ENCODE measurements around the gene KRTAP5-9. TPM values are rescaled to one million over a fixed set of nuclear protein-coding genes. Genes with fewer than 3 reads are reported as not detected.

Gene KRTAP5-9
- total and polyA plus RNA-seq, 9 of the 15 experiments (the other 6 are each of a cell fraction or from before 2014, with no cell fraction given): not detected

DNA sequence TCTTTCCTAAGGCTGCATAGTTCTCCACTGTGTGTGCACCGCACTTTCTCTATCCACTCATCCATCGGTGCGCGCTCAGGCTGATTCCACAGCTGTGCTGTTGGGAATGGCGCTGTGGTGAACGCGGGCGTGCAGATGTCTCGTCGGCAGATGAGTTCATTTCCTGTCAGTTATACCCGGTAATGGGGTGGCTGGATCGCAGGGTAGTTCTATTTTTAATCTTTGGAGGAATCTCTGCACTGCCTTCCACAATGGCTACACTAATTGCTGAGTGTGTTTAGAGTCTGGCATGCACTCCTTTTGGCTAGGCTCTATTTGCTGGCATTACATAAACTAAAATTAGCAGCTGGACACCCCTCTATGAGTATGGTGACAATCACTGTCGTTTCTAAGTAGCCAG lies 49.1 kb upstream of the KRTAP5-9 start:
- BruUV-seq (replicated peaks): no TSS peak
- FAIRE-seq (no peak), DNase-seq (ENCODE audit: extremely low read depth in 1 of 4, low spot score in 3 of 4) (no peak), ATAC-seq (no peak)
- Histone ChIP-seq H3K4me3 (no peak overlapping the region), H3K27me3 (ENCODE audit: control insufficient read depth in 2 of 2, insufficient read depth in 2 of 2, low read length in 2 of 2) (no peaks in the 10 kb centered on the region), H3K36me3 (ENCODE audit: control insufficient read depth, insufficient read depth, low read length) (peaks cover 44% of the 10 kb centered on the region; the same call in 2 of the 3 replicates), H3K9me3 (replicated peaks; ENCODE audit: control insufficient read depth, insufficient read depth, low read depth, low read length) (no peaks in the 10 kb centered on the region), H3K4me2 (ENCODE audit: insufficient read depth, low read length) (no peak overlapping the region), H3K4me1 (replicated peaks in 1 of 2; ENCODE audit: control insufficient read depth in 2 of 2, insufficient read depth in 2 of 2, low read length in 2 of 2) (no peaks in the 10 kb centered on the region), H3K79me2 (ENCODE audit: control insufficient read depth, insufficient read depth, low read length) (no peaks in the 10 kb centered on the region), H4K20me1 (replicated peaks; ENCODE audit: control insufficient read depth, insufficient read depth, low read length) (no peaks in the 10 kb centered on the region), H3K9ac (ENCODE audit: insufficient read depth in 1 of 2, low read depth in 2 of 2, low read length in 2 of 2) (no peak overlapping the region), H3K27ac (ENCODE audit: extremely low read depth, low read depth, low read length) (no peak overlapping the region), H2AFZ (ENCODE audit: low read depth, low read length) (no peak overlapping the region), H3K9me1 (ENCODE audit: control insufficient read depth, insufficient read depth, low read length) (no peaks in the 10 kb centered on the region)
- intact Hi-C loops (cut with micrococcal nuclease): no loop called here
- TF ChIP-seq ZNF121 (CRISPR knock-in tag; conservative IDR thresholded peaks at IDR 0.05) (no peak), RBM39 (optimal IDR thresholded peaks at IDR 0.05; ENCODE audit: low read depth, low read length) (no peak), L3MBTL2 (IDR thresholded peaks at IDR 0.05) (no peak)
- TF ChIP-seq, protein P1, sequence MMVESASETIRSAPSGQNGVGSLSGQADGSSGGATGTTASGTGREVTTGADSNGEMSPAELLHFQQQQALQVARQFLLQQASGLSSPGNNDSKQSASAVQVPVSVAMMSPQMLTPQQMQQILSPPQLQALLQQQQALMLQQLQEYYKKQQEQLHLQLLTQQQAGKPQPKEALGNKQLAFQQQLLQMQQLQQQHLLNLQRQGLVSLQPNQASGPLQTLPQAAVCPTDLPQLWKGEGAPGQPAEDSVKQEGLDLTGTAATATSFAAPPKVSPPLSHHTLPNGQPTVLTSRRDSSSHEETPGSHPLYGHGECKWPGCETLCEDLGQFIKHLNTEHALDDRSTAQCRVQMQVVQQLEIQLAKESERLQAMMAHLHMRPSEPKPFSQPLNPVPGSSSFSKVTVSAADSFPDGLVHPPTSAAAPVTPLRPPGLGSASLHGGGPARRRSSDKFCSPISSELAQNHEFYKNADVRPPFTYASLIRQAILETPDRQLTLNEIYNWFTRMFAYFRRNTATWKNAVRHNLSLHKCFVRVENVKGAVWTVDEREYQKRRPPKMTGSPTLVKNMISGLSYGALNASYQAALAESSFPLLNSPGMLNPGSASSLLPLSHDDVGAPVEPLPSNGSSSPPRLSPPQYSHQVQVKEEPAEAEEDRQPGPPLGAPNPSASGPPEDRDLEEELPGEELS (CRISPR knock-in tag; IDR thresholded peaks at IDR 0.05; ENCODE audit: borderline replicate concordance): no peak
- ChIA-PET CTCF (ENCODE audit: low intra/inter-chr PET ratio) (no interaction called here), POLR2A (no interaction called here)
- in situ Hi-C loops (cut with MboI): no loop called here
- WGBS (ENCODE audit: insufficient coverage, low coverage, missing lambda C conversion rate): 90% methylated on average over 13 of the region's 13 CpGs

DNA sequence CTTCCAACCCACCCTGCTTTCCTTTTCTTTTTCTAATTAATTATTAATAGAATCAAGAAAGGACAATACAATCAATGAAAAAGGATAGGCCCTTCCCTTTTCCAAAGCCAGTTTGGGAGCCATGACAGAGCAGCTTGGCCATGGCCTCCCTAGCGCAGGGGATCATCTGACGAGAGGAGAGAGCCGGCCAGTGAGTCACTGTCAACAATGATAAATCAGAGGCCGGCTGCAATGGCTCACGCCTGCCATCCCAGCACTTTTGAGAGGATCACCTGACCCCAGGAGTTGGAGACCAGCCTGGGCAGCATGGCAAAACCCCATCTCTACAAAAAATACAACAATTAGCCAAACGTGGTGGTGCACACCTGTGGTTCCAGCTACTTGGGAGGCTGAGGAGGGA lies 48.7 kb upstream of the KRTAP5-9 start:
- Histone ChIP-seq H3K9me3 (replicated peaks; ENCODE audit: control insufficient read depth, insufficient read depth, low read depth, low read length) (no peaks in the 10 kb centered on the region), H3K79me2 (ENCODE audit: control insufficient read depth, insufficient read depth, low read length) (no peaks in the 10 kb centered on the region), H3K9ac (ENCODE audit: insufficient read depth in 1 of 2, low read depth in 2 of 2, low read length in 2 of 2) (no peak overlapping the region), H3K36me3 (ENCODE audit: control insufficient read depth, insufficient read depth, low read length) (peaks cover 41% of the 10 kb centered on the region; the same call in 2 of the 3 replicates), H3K9me1 (ENCODE audit: control insufficient read depth, insufficient read depth, low read length) (no peaks in the 10 kb centered on the region), H3K4me1 (replicated peaks in 1 of 2; ENCODE audit: control insufficient read depth in 2 of 2, insufficient read depth in 2 of 2, low read length in 2 of 2) (no peaks in the 10 kb centered on the region), H3K4me2 (ENCODE audit: insufficient read depth, low read length) (no peak overlapping the region), H3K27me3 (ENCODE audit: control insufficient read depth in 2 of 2, insufficient read depth in 2 of 2, low read length in 2 of 2) (no peaks in the 10 kb centered on the region), H3K4me3 (no peak overlapping the region), H4K20me1 (replicated peaks; ENCODE audit: control insufficient read depth, insufficient read depth, low read length) (no peaks in the 10 kb centered on the region), H2AFZ (ENCODE audit: low read depth, low read length) (no peak overlapping the region), H3K27ac (ENCODE audit: extremely low read depth, low read depth, low read length) (no peak overlapping the region)
- 68% methylated on average over 6 of the region's 6 CpGs for WGBS (ENCODE audit: insufficient coverage, low coverage, missing lambda C conversion rate)
- CTCF ChIA-PET (ENCODE audit: low intra/inter-chr PET ratio): no interaction called here
- in situ Hi-C loops (cut with MboI) (no loop called here), intact Hi-C loops (cut with micrococcal nuclease) (no loop called here)
- POLR2A ChIA-PET: no interaction called here
- FAIRE-seq (no peak), DNase-seq (ENCODE audit: extremely low read depth in 1 of 4, low spot score in 3 of 4) (no peak), ATAC-seq (no peak)
- BruUV-seq (replicated peaks): no TSS peak
- TF ChIP-seq MAFF (IDR thresholded peaks at IDR 0.05; ENCODE audit: low read length) (no peak), ELF1 (tag; IDR thresholded peaks at IDR 0.05) (no peak), TAL1 (IDR thresholded peaks at IDR 0.05) (no peak)
- TF ChIP-seq, protein P2, sequence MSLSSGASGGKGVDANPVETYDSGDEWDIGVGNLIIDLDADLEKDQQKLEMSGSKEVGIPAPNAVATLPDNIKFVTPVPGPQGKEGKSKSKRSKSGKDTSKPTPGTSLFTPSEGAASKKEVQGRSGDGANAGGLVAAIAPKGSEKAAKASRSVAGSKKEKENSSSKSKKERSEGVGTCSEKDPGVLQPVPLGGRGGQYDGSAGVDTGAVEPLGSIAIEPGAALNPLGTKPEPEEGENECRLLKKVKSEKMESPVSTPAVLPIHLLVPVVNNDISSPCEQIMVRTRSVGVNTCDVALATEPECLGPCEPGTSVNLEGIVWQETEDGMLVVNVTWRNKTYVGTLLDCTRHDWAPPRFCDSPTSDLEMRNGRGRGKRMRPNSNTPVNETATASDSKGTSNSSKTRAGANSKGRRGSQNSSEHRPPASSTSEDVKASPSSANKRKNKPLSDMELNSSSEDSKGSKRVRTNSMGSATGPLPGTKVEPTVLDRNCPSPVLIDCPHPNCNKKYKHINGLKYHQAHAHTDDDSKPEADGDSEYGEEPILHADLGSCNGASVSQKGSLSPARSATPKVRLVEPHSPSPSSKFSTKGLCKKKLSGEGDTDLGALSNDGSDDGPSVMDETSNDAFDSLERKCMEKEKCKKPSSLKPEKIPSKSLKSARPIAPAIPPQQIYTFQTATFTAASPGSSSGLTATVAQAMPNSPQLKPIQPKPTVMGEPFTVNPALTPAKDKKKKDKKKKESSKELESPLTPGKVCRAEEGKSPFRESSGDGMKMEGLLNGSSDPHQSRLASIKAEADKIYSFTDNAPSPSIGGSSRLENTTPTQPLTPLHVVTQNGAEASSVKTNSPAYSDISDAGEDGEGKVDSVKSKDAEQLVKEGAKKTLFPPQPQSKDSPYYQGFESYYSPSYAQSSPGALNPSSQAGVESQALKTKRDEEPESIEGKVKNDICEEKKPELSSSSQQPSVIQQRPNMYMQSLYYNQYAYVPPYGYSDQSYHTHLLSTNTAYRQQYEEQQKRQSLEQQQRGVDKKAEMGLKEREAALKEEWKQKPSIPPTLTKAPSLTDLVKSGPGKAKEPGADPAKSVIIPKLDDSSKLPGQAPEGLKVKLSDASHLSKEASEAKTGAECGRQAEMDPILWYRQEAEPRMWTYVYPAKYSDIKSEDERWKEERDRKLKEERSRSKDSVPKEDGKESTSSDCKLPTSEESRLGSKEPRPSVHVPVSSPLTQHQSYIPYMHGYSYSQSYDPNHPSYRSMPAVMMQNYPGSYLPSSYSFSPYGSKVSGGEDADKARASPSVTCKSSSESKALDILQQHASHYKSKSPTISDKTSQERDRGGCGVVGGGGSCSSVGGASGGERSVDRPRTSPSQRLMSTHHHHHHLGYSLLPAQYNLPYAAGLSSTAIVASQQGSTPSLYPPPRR (CRISPR knock-in tag; IDR thresholded peaks at IDR 0.05; ENCODE audit: borderline replicate concordance): no peak
- TF ChIP-seq, protein P3, sequence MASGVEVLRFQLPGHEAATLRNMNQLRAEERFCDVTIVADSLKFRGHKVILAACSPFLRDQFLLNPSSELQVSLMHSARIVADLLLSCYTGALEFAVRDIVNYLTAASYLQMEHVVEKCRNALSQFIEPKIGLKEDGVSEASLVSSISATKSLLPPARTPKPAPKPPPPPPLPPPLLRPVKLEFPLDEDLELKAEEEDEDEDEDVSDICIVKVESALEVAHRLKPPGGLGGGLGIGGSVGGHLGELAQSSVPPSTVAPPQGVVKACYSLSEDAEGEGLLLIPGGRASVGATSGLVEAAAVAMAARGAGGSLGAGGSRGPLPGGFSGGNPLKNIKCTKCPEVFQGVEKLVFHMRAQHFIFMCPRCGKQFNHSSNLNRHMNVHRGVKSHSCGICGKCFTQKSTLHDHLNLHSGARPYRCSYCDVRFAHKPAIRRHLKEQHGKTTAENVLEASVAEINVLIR (CRISPR knock-in tag; IDR thresholded peaks at IDR 0.05): no peak
